Cardiac fibroblast (primary cell): Measurements from ENCODE around the gene OR13C8.

Experiments
- DNase-seq, 2 donors: peaks; one replicate each; pipeline versions ENCODE4 v3.0.0 to v3.0.0-alpha.2; 2010; ENCODE audit warnings: low read depth in 2 of 2
- H3K4me3 ChIP-seq, 2 donors: replicated peaks in 1 of 2; 1 replicate in 1 of 2; 2 replicates in 1 of 2; pipeline ENCODE4 v1.5.1; 2011; ENCODE audit warnings: low read depth in 2 of 2, low read length in 2 of 2, mild to moderate bottlenecking in 2 of 2, moderate library complexity in 1 of 2
- CTCF ChIP-seq: IDR thresholded peaks from one replicate; pipeline ENCODE4 v1.5.1; 2011; ENCODE audit warnings: low read depth, mild to moderate bottlenecking, low read length, inconsistent platforms

Gene OR13C8

GRCh38 chr9:104611213-104611612 is 42.2 kb downstream of the OR13C8 start:
- DNase-seq = no peak
- no peak overlapping the region for H3K4me3 ChIP-seq
- no peak for TF ChIP-seq CTCF

DNA sequence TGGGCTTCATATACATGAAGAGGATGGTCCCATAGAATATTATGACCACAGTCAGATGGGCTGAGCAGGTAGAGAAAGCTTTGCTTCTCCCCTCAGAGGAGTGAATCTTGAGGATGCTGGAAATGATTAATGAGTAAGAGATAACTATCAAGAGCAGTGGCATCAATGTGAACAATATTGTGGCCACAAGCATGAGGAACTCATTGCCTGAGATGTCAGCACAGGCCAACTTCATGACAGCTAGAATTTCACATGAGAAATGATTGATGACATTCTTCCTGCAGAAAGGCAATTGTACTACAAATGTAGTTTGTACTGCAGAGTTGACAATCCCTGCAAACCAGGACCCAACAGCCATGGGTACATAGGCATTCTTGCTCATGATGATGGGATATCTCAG is 48.5 kb downstream of the OR13C8 start:
- no peak for TF ChIP-seq CTCF
- H3K4me3 ChIP-seq = no peak overlapping the region
- no peak for DNase-seq

DNA sequence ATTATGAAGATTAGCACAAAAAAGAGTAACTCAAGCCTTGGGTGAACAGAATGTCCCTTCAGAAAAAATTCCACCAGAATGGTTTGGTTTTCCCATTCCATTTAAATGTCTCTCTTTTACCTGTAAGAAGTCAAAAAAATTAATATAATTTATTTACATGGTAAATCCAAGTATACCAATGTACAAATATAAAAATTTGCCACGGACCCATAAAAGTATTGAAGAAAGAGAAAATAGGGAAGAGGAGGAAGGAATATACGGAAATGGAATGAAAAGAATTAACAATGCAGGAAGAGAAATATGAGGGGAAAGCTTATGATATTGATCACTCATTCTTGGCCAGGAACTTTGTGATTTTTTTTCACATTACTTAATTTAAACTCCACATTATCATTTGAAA is 49.1 kb downstream of the OR13C8 start, which contains the start of gene OR13C9:
OR13C9 (minus strand) TSS at position 101 of the 400 bp plus-strand sequence; CDS start at position 101, 0 bp downstream.
- H3K4me3 ChIP-seq = no peak within 1 kb of the TSS
- no peak for DNase-seq
- no peak for TF ChIP-seq CTCF
